Brain microvascular endothelial cell (primary cell): ENCODE data around the gene HDDC2.
A peak's percentile ranks its signal among the peaks of the same experiment; 100 is the strongest.

Experiments
- DNase-seq: peaks from one replicate; pipeline ENCODE4 v3.0.0-alpha.2; 2020
- H3K27ac ChIP-seq: fragments of 250-450 bp; sonication (Bioruptor Pico); 2 replicates; pipeline ENCODE4 v1.5.1; 2020; ENCODE audit warnings: mild to moderate bottlenecking, moderate library complexity
- H3K27me3 ChIP-seq: fragments of 250-450 bp; sonication (Bioruptor Pico); replicated peaks from 2 replicates; pipeline ENCODE4 v1.5.1; 2020; ENCODE audit warnings: mild to moderate bottlenecking
- H3K36me3 ChIP-seq: fragments of 250-450 bp; sonication (Bioruptor Pico); replicated peaks from 2 replicates; pipeline ENCODE4 v1.5.1; 2020; ENCODE audit warnings: mild to moderate bottlenecking
- H3K4me3 ChIP-seq: 2 replicates; pipeline ENCODE4 v1.5.1; 2011; ENCODE audit warnings: low read depth, mild to moderate bottlenecking, control low read depth, low read length, moderate library complexity
- in situ Hi-C: cut with HindIII; loops from 2 replicates; pipeline ENCODE4 v1.10.0; 2017; ENCODE audit warnings: low sequenced_read_pairs, low pct_ligation_motif_present
- TF ChIP-seq, protein P1 (sequence below): IDR thresholded peaks from 2 replicates; pipeline ENCODE4 v1.5.1; 2011; ENCODE audit warnings: low read depth, mild to moderate bottlenecking, moderate library complexity, low read length, control low read depth, inconsistent platforms; ENCODE audit errors: missing control alignments

The HDDC2 gene

DNA sequence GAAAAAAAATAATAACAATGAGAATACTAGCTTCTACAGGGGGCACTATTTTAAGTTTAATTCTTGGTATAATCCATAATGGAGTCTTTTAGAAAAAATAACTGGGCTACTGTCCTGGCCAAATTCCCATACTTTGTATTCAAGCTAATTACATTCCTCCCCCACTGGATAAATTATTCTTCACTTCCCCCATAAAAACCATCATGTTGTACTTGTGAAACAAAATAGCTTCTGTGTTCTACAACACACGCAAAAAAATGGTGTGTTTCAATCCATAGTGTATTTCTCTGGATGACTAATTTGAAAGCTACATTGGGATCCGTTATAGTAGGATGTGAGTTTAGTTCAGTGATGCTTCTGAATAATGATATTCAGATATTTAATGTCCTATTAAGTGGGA lies 21.6 kb upstream of the HDDC2 start:
- H3K36me3 ChIP-seq: no peaks in the 10 kb centered on the region
- H3K27ac ChIP-seq: no peak overlapping the region
- no peaks in the 10 kb centered on the region for H3K27me3 ChIP-seq
- no peak for DNase-seq
- TF ChIP-seq, protein P1, sequence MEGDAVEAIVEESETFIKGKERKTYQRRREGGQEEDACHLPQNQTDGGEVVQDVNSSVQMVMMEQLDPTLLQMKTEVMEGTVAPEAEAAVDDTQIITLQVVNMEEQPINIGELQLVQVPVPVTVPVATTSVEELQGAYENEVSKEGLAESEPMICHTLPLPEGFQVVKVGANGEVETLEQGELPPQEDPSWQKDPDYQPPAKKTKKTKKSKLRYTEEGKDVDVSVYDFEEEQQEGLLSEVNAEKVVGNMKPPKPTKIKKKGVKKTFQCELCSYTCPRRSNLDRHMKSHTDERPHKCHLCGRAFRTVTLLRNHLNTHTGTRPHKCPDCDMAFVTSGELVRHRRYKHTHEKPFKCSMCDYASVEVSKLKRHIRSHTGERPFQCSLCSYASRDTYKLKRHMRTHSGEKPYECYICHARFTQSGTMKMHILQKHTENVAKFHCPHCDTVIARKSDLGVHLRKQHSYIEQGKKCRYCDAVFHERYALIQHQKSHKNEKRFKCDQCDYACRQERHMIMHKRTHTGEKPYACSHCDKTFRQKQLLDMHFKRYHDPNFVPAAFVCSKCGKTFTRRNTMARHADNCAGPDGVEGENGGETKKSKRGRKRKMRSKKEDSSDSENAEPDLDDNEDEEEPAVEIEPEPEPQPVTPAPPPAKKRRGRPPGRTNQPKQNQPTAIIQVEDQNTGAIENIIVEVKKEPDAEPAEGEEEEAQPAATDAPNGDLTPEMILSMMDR: no peak
- no peak overlapping the region for H3K4me3 ChIP-seq
- in situ Hi-C loops: no loop called here

DNA sequence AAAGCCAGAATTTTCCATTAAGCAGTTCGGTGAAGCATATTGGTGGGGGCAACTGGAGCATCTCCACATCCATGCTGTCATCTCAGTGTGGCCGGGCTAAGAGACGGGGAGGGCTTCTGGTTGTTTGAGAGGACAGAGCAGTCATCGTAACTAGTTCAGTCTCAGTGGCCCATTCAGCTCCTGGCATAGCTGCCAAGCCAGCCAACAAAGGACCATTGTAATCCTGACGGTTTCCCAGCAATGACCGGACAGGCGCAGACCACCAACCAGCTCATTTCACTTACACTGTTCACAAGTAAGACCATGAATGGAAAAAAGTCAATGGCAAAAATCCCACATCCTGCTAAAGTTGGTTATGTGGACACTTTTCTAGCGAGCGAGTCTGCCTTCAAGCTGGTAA lies 14.9 kb upstream of the HDDC2 start:
- Histone ChIP-seq H3K36me3 (no peaks in the 10 kb centered on the region), H3K4me3 (no peak overlapping the region), H3K27ac (no peak overlapping the region), H3K27me3 (no peaks in the 10 kb centered on the region)
- DNase-seq: no peak
- TF ChIP-seq, protein P1: no peak
- in situ Hi-C loops: no loop called here

DNA sequence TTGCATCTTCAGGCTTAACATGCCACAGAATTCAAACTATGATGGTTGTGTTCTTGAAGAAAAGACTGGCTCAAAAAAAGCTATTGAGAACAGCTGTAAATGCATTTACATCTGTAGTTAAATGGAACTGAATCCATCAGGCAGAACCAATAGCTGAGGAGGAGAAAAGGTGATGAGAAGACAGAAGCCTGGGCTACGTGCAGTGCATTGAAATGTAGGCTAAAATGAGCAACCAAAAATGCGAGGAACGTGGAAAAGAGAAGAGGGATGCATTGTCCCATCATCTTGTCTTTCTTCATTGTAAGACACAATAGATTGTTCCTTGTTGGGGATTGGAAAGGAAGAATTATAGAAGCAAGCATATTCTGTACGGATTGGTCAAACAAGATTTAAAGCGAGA lies 13.8 kb upstream of the HDDC2 start:
- TF ChIP-seq, protein P1: no peak
- H3K4me3 ChIP-seq: no peak overlapping the region
- no peaks in the 10 kb centered on the region for H3K27me3 ChIP-seq
- DNase-seq: no peak
- in situ Hi-C loops: no loop called here
- no peaks in the 10 kb centered on the region for H3K36me3 ChIP-seq
- no peak overlapping the region for H3K27ac ChIP-seq

DNA sequence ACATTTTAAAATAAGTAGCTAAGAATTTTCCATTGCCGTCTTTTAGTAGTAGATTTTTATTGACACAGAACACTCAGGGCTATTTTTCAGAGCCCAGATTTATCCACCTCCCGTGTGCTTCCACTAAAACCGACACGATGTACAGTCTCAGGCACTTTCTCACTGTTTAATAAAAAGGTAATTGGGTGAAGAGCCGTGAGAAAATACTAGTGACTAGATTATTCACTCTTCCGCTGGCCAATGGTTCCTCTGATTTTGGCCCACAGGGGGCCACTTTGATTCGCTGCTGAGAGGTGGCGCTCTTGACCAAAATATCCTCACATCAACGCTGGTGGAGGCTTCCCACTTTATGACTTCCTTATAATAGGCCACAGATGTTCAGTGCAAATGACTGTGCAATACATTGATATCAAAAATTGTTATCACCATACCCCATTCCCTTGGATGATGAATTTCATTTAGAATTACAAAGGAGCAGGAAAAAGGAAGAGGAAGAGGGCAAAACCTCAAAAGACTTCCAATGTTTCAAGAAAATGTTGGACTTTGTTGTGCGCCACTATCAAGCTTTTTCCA lies 12.3 kb upstream of the HDDC2 start:
- TF ChIP-seq, protein P1: peak; percentile 94
- in situ Hi-C loops: loop anchor here (5.0 kb wide), 1 partner anchor 438 kb away; no protein-coding TSS in a partner anchor
- DNase-seq: peak; percentile 67
- Histone ChIP-seq H3K36me3 (no peaks in the 10 kb centered on the region), H3K4me3 (no peak overlapping the region), H3K27me3 (no peaks in the 10 kb centered on the region), H3K27ac (no peak overlapping the region)

DNA sequence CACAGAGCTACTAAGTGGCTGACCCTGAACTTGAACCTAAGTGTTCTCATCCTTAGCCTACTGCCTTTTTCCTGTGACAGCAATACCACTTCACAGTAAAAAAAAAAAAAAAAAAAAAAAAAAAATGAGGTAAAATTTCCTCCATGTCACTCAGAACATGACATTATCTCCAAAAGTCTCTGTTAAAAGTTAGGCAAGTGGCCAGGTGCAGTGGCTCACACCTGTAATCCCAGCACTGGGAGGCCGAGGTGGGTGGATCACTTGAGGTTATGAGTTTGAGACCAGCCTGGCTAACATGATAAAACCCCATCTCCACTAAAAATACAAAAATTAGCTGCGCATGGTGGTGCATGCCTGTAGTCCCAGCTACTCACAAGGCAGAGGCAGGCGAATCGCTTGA lies 11.2 kb upstream of the HDDC2 start:
- no peaks in the 10 kb centered on the region for H3K36me3 ChIP-seq
- H3K4me3 ChIP-seq: no peak overlapping the region
- in situ Hi-C loops: loop anchor here (5.0 kb wide), 1 partner anchor 439 kb away; no protein-coding TSS in a partner anchor
- no peak for DNase-seq
- TF ChIP-seq, protein P1: no peak
- no peaks in the 10 kb centered on the region for H3K27me3 ChIP-seq
- no peak overlapping the region for H3K27ac ChIP-seq

DNA sequence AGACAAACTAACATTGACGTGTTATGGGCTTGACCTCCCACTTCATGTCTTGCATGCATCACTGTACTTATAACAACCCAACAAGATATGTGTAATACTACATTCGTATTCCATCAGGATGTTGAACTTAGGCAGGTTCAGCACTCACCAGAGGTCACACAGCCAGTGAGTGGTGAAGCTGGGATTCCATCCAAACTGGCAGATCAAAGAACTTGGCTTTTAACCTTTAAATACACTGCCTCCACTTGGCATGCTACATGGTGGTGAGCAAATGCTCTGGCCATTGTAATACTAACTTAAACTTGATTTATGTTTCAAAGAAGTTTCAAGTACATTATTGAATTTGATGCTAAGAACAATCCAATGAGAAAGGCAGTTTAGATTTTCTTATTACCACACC lies 10.7 kb upstream of the HDDC2 start:
- in situ Hi-C loops: loop anchor here (5.0 kb wide), 1 partner anchor 440 kb away; no protein-coding TSS in a partner anchor
- Histone ChIP-seq H3K27me3 (no peaks in the 10 kb centered on the region), H3K27ac (no peak overlapping the region), H3K36me3 (no peaks in the 10 kb centered on the region), H3K4me3 (no peak overlapping the region)
- TF ChIP-seq, protein P1: no peak
- no peak for DNase-seq
